GM12865 (cell line): ENCODE results near the gene ZNF598.
A peak's percentile ranks its signal among the peaks of the same experiment; 100 is the strongest.

Experiments
- DNase-seq: peaks from one replicate; pipeline ENCODE4 v3.0.0; 2010; ENCODE audit warnings: low read depth
- H3K4me3 ChIP-seq: 2 replicates; pipeline ENCODE4 v1.5.1; 2011; ENCODE audit warnings: mild to moderate bottlenecking, low read depth, low read length, control low read depth
- CTCF ChIP-seq: IDR thresholded peaks from 2 replicates; pipeline ENCODE4 v1.5.1; 2011; ENCODE audit warnings: low read length, control low read depth, low read depth, inconsistent platforms; ENCODE audit not compliant: insufficient read depth; ENCODE audit errors: missing control alignments

ZNF598 gene

GRCh38 chr16:2054543-2055245 lies 45.1 kb upstream of the ZNF598 start:
- no peak overlapping the region for H3K4me3 ChIP-seq
- no peak for DNase-seq
- no peak for TF ChIP-seq CTCF

DNA sequence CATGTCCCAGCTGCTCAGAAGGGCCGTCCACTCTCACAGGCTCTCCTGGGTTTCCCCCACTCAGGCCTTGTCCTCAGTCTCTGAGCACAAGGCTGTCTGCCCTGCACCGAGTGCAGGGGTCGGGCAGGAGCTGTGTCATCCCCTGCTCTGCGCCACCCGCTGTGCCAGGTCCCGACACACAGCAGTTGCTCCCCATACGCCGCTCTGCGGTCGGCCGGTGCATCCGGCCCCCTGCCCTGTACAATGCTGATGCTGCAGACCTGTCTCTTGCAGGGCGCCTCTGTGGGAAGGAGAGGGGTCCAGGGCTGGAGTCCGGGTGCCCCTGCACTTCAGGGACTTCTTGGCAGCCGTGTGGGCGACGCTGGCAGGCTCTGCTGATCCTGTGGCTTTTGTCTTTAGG lies 44.3 kb upstream of the ZNF598 start:
- no peak for TF ChIP-seq CTCF
- no peak overlapping the region for H3K4me3 ChIP-seq
- DNase-seq, result no peak

DNA sequence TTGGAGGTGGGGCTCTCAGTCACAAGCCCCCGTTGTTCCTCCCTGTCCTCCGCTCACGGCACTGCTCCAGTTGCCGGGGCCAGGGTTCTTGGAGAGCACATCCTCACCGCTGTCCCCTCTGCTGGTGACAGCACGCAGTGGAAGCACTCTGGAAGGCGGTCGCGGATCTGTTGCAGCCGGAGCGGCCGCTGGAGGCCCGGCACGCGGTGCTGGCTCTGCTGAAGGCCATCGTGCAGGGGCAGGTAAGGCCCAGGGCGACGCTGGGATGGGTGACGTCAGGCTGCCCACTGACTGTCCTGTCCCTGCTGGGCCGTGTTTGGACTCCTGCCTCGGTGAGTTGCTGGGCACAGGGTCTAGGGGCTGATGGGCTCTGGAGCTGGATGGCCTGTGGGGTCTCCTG lies 43.6 kb upstream of the ZNF598 start:
- no peak for TF ChIP-seq CTCF
- no peak for DNase-seq
- no peak overlapping the region for H3K4me3 ChIP-seq

GRCh38 chr16:2048116-2048543 lies 38.5 kb upstream of the ZNF598 start:
- no peak for TF ChIP-seq CTCF
- H3K4me3 ChIP-seq, result peak overlapping the region; percentile 68
- no peak for DNase-seq

DNA sequence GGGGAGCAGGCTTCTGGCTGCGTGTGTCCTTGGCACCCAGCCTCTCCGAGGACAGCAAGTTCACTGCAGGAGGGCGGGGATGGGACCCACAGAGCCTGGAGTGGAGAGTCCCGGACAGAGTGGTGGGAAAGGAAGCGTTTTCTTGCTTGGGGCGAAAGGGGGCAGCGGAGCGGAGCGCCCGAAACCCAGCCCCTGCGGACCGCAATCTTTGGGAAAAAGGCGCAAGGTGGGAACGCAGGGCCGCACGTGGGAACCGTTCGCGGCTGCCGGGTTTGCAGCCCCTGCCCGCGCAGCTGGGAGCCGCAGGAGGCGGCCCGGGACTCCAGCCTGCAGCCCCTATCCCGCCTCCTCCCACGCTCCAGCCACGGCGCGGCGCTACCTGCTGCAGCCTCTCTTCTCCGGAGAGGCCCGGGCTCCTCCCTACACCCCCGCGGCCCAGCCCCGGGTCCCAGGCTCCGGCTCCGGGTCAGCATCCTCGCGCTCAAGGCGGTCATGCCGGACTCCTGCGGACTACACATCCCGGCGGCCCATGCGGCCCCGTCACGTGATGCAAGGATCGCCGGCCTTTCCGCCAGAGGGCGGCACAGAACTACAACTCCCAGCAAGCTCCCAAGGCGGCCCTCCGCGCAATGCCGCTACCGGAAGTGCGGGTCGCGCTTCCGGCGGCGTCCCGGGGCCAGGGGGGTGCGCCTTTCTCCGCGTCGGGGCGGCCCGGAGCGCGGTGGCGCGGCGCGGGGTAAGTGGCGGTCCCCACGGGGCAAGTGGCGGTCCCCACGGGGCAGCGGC lies 37.9 kb upstream of the ZNF598 start, which contains the start of the genes NTHL1 and TSC2:
TSS of gene NTHL1 (minus strand) at position 505 of the 786 bp plus-strand sequence. CDS start at position 494, 11 bp downstream.
TSS of gene TSC2 (plus strand) at position 656 of the 786 bp plus-strand sequence. CDS start 631 bp downstream, outside the sequence.
- H3K4me3 ChIP-seq, result peak within 1 kb of the TSS; percentile 68
- peak; percentile 8 for TF ChIP-seq CTCF
- DNase-seq, result peak; percentile 98

- no peak for TF ChIP-seq CTCF
- H3K4me3 ChIP-seq, result peak overlapping the region; percentile 68
- no peak for DNase-seq
These were observed 37.3 kb upstream of the ZNF598 start for GRCh38 chr16:2046893-2047329.
